Osteocyte (in vitro differentiated cells): ENCODE data around the gene LPCAT4. TPM values are rescaled to one million over a fixed set of nuclear protein-coding genes. Genes with fewer than 3 reads are reported as not detected.

ENCODE experiments used
- DNase-seq: peaks from one replicate; pipeline ENCODE4 v3.0.0; 2021; ENCODE audit warnings: mixed read lengths; ENCODE audit not compliant: unreplicated experiment; ENCODE audit errors: extremely low spot score
- H3K27ac Mint-ChIP-seq: one replicate; pipeline ENCODE4 v1.8.0; 2021; ENCODE audit warnings: mild to moderate bottlenecking, mixed read lengths; ENCODE audit not compliant: unreplicated experiment
- H3K27me3 Mint-ChIP-seq: one replicate; pipeline ENCODE4 v1.8.0; 2021; ENCODE audit warnings: mixed read lengths; ENCODE audit not compliant: unreplicated experiment
- H3K36me3 Mint-ChIP-seq: one replicate; pipeline ENCODE4 v1.8.0; 2021; ENCODE audit warnings: mixed read lengths; ENCODE audit not compliant: unreplicated experiment
- H3K4me1 Mint-ChIP-seq: one replicate; pipeline ENCODE4 v1.8.0; 2021; ENCODE audit warnings: mixed read lengths; ENCODE audit not compliant: unreplicated experiment
- H3K4me3 Mint-ChIP-seq: one replicate; pipeline ENCODE4 v1.8.0; 2021; ENCODE audit warnings: mild to moderate bottlenecking, moderate library complexity, mixed read lengths; ENCODE audit not compliant: unreplicated experiment
- H3K9me3 Mint-ChIP-seq: one replicate; pipeline ENCODE4 v1.8.0; 2021; ENCODE audit warnings: mixed read lengths; ENCODE audit not compliant: unreplicated experiment
- CTCF ChIP-seq: fragments of 200-600 bp; sonication (generic); IDR thresholded peaks from 2 replicates; pipeline ENCODE4 v1.5.0; 2021; ENCODE audit warnings: antibody characterized with exemption, mild to moderate bottlenecking, moderate library complexity
- total RNA-seq: library from RNA; stranded (reverse); gene quantifications from 2 replicates; pipeline ENCODE4 v1.2.1, GENCODE V29; 2021

LPCAT4 gene
- total RNA-seq, 1 donor from 2014 or later = 49.0 TPM

- Mint-ChIP-seq H3K9me3 (peaks cover 3% of the 10 kb centered on the region), H3K27ac (no peak overlapping the region), H3K4me1 (peaks cover 14% of the 10 kb centered on the region), H3K36me3 (peaks cover 9% of the 10 kb centered on the region), H3K27me3 (no peaks in the 10 kb centered on the region), H3K4me3 (no peak overlapping the region)
- no peak for DNase-seq
- no peak for TF ChIP-seq CTCF
These were observed 41.6 kb downstream of the LPCAT4 start for GRCh38 chr15:34325368-34325767.

GRCh38 chr15:34324933-34325332, 42.1 kb downstream of the LPCAT4 start:
- Mint-ChIP-seq H3K4me3 (no peak overlapping the region), H3K27ac (no peak overlapping the region), H3K27me3 (no peaks in the 10 kb centered on the region), H3K36me3 (peaks cover 9% of the 10 kb centered on the region), H3K4me1 (peaks cover 11% of the 10 kb centered on the region), H3K9me3 (peaks cover 3% of the 10 kb centered on the region)
- TF ChIP-seq CTCF = no peak
- DNase-seq = no peak

- H3K36me3 Mint-ChIP-seq = peaks cover 3% of the 10 kb centered on the region
- H3K27ac Mint-ChIP-seq = no peak overlapping the region
- no peaks in the 10 kb centered on the region for H3K27me3 Mint-ChIP-seq
- peaks cover 3% of the 10 kb centered on the region for H3K9me3 Mint-ChIP-seq
- peaks cover 11% of the 10 kb centered on the region for H3K4me1 Mint-ChIP-seq
- TF ChIP-seq CTCF = no peak
- no peak for DNase-seq
- H3K4me3 Mint-ChIP-seq = no peak overlapping the region
These were observed 43.8 kb downstream of the LPCAT4 start for GRCh38 chr15:34323217-34323616.

GRCh38 chr15:34318277-34319079, 48.5 kb downstream of the LPCAT4 start:
- H3K4me1 Mint-ChIP-seq = peaks cover 39% of the 10 kb centered on the region
- H3K36me3 Mint-ChIP-seq = peaks cover 16% of the 10 kb centered on the region
- H3K9me3 Mint-ChIP-seq = peaks cover 3% of the 10 kb centered on the region
- DNase-seq = no peak
- TF ChIP-seq CTCF = no peak
- no peaks in the 10 kb centered on the region for H3K27me3 Mint-ChIP-seq
- peak overlapping the region; percentile 77 for H3K4me3 Mint-ChIP-seq
- H3K27ac Mint-ChIP-seq = peak overlapping the region; percentile 84
